GM19043 (cell line): ENCODE results near the gene DOCK1.

ENCODE experiments used
- ATAC-seq: cut with Tn5 transposase; IDR thresholded peaks from one replicate; pipeline ENCODE4 v1.9.1; 2021; ENCODE audit warnings: low read depth; ENCODE audit not compliant: unreplicated experiment

DOCK1 gene

GRCh38 chr10:126948355-126949160, 43.3 kb downstream of the DOCK1 start:
- ATAC-seq = no peak

GRCh38 chr10:126949161-126949503, 43.9 kb downstream of the DOCK1 start:
- no peak for ATAC-seq

GRCh38 chr10:126950401-126951105, 45.3 kb downstream of the DOCK1 start:
- no peak for ATAC-seq

- ATAC-seq = no peak
Measured at GRCh38 chr10:126953886-126954285, 48.7 kb downstream of the DOCK1 start.

GRCh38 chr10:126955396-126955795, 50.2 kb downstream of the DOCK1 start:
- no peak for ATAC-seq

- no peak for ATAC-seq
Measured at GRCh38 chr10:126955934-126956711, 50.9 kb downstream of the DOCK1 start.

GRCh38 chr10:126956712-126957108, 51.5 kb downstream of the DOCK1 start:
- no peak for ATAC-seq

GRCh38 chr10:126957111-126957510, 51.9 kb downstream of the DOCK1 start:
- ATAC-seq = no peak

GRCh38 chr10:126959431-126959830, 54.2 kb downstream of the DOCK1 start:
- ATAC-seq = no peak

- no peak for ATAC-seq
Measured at GRCh38 chr10:126959906-126960685, 54.9 kb downstream of the DOCK1 start.

- ATAC-seq = no peak
Measured at GRCh38 chr10:126963354-126963753, 58.1 kb downstream of the DOCK1 start.

- no peak for ATAC-seq
Measured at GRCh38 chr10:126964190-126964589, 59.0 kb downstream of the DOCK1 start.

GRCh38 chr10:126966938-126967337, 61.7 kb downstream of the DOCK1 start:
- no peak for ATAC-seq

GRCh38 chr10:126969310-126969709, 64.1 kb downstream of the DOCK1 start:
- ATAC-seq = no peak

- ATAC-seq = no peak
Measured at GRCh38 chr10:126972635-126973414, 67.6 kb downstream of the DOCK1 start.

- no peak for ATAC-seq
Measured at GRCh38 chr10:126975221-126975620, 70.0 kb downstream of the DOCK1 start.

GRCh38 chr10:126977216-126977615, 72.0 kb downstream of the DOCK1 start:
- no peak for ATAC-seq

GRCh38 chr10:126979311-126979710, 74.1 kb downstream of the DOCK1 start:
- no peak for ATAC-seq

GRCh38 chr10:126993208-126993607, 88.0 kb downstream of the DOCK1 start:
- ATAC-seq = no peak
